Neural progenitor cell (in vitro differentiated cells): Measurements from ENCODE around the gene INHBB.

ENCODE experiments used
- EZH2 ChIP-seq: fragments of 200-600 bp; sonication (generic); IDR thresholded peaks from 2 replicates; pipeline ENCODE4 v1.6.1; 2017; ENCODE audit warnings: antibody characterized with exemption, mild to moderate bottlenecking, moderate library complexity
- EZH2phosphoT487 ChIP-seq: fragments of 200-600 bp; sonication (generic); IDR thresholded peaks from 2 replicates; pipeline ENCODE4 v1.6.1; 2017; ENCODE audit warnings: antibody characterized with exemption
- TF ChIP-seq, protein P1 (sequence below): fragments of 200-600 bp; sonication (generic); IDR thresholded peaks from 2 replicates; pipeline ENCODE4 v1.5.1; 2017; ENCODE audit warnings: antibody characterized with exemption, mild to moderate bottlenecking

DNA sequence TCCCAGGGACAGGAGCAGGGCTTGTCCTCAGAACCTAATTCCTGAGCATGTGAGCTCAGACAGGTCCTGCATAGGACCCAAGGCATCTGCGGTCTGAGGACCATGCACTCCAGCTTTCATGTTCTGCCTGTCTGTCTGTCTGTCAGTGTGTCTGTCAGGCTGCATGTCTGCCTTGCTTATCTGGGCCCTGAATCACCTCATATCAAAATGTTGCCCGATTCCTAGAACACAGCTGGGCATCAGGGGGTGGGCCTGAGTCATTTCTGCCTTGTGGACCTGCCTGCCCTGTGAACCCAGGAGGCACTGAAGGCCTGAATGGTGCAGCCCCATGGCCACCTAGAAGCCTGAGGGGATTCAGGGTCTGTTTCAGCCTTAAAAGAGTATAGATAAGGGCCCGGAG is 22.1 kb downstream of the INHBB start:
- TF ChIP-seq, protein P1, sequence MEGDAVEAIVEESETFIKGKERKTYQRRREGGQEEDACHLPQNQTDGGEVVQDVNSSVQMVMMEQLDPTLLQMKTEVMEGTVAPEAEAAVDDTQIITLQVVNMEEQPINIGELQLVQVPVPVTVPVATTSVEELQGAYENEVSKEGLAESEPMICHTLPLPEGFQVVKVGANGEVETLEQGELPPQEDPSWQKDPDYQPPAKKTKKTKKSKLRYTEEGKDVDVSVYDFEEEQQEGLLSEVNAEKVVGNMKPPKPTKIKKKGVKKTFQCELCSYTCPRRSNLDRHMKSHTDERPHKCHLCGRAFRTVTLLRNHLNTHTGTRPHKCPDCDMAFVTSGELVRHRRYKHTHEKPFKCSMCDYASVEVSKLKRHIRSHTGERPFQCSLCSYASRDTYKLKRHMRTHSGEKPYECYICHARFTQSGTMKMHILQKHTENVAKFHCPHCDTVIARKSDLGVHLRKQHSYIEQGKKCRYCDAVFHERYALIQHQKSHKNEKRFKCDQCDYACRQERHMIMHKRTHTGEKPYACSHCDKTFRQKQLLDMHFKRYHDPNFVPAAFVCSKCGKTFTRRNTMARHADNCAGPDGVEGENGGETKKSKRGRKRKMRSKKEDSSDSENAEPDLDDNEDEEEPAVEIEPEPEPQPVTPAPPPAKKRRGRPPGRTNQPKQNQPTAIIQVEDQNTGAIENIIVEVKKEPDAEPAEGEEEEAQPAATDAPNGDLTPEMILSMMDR: no peak
- TF ChIP-seq EZH2 (no peak), EZH2phosphoT487 (no peak)
